Activated CD8-positive, alpha-beta memory T cell treated with anti-CD3 and anti-CD28 coated beads, Interleukin-2, amount 50 U/mL, for 48 hours (primary cell): Measurements from ENCODE around the gene C3orf62.
"Not testable (repeated sequence)": the region's sequence is repeated elsewhere in the genome, so short reads cannot be mapped to it uniquely, and the experiment has no call there.

Experiments used
- DNase-seq: peaks from one replicate; pipeline ENCODE4 v3.0.0-alpha.2; 2020

The C3orf62 gene

DNA sequence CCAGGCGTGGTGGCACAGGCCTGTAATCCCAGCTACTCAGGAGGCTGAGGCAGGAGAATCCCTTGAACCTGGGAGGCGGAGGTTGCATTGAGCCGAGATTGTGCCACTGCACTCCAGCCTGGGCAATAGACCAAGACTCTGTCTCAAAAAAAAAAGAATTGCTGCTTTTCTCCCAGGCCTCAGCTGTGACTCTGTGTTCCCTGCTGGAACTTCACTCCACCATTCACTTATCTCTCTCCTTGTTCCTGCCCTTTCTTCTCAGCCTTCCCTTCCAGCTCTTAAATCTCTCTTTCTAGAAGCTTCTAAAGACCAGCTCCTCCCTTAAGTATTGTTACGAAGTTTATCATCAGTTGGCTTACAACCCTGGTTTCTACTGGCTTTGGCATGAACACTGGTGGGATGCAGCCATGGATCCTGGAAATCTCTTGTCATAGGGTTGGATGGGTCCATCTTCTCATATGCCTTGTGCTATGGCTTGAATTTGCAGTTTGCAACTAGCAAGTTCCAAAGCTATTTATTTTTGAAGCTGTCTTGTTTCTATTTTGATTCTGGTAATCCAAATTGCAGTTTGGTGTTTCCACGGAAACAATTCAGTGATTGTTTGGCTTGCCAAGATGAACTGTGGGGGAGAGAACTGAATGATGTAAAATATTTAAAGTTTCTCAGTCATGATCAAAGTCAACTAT, 10.5 kb downstream of the C3orf62 start:
- DNase-seq = no peak

DNA sequence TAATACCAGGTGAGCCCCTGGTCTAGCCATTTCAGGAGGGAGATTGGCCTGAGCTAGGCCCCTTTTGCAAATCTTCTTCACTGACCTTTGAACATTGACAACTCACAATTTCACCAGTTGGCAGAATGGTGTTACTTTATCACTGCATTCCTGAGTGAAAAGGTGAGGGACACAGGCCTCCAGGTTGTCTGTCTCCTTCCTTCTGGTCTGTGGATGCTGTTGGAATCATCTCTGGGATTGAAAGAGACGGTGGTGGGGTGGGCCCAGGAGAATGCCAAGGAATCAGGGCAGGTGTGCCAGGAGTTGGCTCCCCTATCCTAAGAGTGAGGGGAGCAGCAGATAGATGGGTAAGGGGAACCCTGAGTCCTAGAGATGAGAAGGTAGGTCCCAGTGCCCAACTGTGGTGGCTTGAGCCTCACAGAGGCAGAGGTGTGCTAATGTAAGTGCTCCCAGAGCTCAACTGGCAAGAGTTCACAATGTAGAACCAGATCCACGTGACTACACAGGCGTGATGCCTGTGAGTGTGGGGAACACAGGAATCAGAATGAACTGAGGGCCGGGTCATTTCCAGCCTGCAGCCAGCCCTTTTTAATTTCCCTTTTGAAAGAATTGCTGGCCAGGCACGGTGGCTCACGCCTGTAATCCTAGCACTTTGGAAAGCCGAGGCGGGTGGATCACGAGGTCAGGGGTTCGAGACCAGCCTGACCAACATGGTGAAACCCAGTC, 11.2 kb downstream of the C3orf62 start:
- DNase-seq = no peak

DNA sequence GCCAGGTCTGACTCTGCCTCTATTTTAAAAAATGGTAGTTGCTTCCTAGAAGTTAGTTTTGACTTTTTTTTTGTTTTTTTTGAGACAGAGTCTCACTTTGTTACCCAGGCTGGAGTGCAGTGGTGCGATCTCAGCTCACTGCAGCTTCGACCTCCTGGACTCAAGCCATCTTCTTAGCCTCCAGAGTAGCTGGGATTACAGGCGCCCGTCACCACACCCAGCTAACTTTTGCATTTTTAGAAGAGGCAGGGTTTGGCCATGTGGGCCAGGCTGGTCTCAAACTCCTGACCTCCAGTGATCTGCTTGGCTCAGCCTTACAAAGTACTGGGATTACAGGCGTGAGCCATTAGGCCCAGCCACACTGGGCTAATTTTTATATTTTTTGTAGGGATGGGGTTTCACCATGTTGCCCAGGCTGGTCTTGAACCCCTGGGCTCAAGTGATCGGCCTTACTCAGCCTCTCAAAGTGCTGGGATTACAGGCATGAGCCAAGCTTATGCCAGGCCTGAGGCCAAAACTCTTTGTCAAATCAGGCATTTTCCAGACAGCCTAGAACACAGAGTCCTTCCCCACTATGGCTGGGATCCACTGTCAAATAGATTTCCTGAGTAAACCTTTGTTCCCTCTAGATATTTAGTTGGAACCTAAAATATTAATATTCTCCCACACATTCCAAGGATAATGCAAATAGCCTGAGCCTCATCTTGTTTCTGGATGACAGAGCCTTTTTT, 13.7 kb downstream of the C3orf62 start:
- no peak for DNase-seq

DNA sequence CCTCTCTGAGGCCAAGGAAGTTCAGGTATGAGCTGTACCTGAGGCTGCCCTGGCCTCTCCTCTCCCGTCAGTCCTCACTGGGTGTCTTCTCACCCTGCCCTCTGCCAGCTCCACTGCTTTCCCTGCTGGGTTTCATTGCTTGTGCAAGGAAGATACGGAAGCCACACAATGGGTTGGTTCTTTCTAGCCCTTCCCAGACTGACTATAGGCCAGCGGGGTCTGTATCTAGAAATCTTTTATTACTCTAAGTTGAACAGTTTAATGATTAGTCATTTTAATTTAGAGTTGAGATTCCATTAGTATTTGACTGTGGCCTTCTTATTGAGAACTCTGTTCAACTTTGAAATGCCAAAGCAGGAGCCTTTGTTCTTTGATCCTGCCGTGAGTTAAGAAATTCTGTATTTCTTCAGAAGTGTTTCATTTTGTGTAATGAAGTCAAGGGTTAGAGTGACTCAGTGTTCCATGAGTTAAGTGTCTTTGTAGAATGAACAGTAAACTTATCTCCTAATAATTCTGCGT, 16.2 kb downstream of the C3orf62 start:
- no peak for DNase-seq

DNA sequence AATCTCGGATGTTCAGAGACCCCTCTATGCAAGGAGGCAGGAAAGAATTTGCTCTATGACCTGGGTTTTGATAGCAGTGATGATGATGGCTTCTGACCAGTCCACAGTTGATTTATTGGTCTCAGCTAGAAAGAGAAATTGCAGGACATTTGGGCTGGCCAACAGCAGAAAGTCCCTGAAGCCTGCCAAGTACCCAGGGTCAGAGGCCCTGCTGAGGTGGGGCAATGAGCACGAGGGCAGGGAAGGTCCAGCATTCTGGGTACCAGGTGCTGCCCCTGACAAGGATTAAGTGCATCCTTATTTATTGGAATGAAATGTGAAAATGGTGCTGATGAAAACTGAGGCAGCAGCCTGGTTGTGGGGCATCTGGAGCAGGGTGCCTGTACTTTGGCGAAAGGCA, 19.8 kb downstream of the C3orf62 start:
- DNase-seq = no peak

DNA sequence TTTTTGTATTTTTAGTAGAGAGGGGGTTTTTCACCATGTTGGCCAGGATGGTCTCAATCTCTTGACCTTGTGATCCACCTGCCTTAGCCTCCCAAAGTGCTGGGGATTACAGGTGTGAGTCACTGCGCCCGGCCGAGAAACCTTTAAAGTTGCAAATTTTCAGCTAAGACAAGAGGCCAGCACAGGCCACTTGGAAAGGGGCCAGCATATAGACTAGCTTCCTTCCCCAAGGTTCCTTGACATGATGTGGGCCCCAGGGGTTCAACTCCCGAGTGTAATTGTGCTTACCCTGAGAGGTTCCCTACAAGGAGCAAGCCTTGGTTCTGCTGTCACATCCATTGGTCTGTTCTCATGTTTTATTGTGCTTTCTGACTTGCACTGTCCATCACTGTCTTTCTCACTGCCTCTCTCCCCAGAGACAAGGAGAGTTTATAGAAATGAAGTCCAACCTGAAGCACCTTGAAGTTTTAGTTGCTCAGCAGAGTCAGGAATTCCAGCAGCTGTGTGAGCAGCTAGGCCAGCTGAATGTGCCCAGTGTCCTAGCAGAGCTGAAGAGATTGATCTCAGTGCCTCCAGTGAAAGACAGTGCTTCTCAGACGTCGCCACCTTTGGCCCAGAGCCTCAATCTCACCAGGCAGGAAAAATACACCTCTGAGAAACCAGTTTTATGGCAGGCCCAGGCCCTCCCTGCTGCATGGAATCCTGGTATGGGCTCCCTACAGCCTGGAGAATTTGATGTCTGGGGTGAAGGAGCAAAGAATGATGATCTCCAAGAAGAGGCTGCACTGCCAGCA, 21.1 kb downstream of the C3orf62 start:
- no peak for DNase-seq

DNA sequence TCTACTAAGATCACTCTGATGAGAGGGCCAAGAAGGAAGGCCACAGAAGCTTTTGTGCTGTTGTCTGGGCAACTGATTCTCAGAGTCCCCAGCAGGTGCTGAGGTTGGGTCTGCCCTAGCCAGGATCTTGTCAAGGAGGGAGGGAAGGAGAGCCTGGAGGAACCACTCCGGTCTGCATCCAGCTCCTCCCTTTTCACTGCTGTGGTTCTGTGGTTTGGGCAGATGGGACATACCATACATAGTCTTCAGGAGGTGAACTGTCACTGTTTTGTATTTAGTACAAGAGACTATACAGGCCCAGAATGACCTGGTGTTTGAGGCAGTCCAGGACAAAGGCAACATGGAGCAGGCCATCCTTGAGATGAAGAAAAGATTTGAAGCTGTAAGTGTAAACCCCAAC, 21.9 kb downstream of the C3orf62 start:
- DNase-seq = no peak

DNA sequence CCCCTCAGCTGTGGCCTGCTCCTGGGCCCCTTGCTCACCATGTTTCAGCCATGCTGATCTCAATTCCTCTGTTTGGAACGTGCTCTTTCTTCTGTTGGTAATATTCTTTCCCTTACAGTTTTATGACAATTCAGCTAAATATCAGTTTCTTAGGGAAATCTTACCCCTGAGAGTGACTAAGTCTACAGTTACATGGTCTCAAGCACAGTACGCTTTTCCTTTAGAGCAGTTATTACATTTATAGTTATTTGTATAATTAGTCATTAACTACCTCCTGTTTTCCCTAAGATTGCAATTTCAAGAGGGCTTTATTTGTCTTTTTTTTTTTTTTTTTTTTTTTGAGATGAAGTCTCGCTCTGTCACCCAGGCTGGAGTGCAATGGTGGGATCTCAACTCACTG, 23.5 kb downstream of the C3orf62 start:
- DNase-seq = no peak

DNA sequence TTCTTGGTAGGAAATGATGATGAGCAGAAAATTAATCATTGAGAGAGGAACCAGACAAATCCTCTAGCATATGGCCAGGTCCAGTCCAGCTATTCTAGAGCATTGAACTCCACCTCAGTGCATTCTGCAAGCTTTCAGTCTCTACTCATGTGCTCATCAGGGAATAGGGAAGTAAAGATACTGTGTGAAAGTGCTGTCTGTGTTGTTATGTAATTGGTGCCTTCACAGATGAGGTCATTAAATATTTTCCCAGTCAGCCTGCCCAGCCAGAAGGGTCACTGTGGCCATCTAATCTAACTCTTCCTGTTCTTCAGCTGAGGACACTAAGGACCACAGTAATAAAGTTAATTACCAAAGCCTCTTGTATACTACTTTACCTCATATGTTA, 28.2 kb downstream of the C3orf62 start:
- DNase-seq = no peak

DNA sequence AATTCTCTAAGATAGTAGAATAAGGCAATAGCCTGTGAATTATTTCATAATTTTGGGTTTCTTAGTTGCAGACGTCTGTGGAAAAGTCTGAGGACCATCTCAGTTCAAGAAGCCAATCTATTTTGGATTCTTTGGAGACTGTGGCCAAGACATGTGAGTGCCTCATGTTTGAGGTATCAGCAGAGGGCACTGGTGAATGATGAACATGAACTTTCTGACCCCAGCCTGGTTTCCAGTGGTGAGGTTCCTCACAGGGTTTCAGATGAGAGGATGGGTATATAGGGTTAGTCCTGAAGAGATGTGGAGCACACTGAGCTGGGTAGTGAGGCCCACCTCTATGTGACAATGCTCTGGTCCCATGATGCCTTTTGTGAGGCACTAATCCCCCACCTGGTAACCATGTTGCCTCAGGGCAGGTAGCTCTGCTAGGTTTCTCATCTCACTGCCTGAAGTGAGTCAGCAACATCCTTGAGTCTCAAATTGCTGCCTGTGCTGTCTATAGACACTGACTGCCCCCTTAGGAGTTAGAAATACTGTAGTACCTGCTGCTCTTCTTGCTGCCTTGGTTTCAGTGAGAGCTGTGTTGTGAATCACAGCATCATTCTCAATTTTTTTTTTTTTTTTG, 32.3 kb downstream of the C3orf62 start:
- no peak for DNase-seq

DNA sequence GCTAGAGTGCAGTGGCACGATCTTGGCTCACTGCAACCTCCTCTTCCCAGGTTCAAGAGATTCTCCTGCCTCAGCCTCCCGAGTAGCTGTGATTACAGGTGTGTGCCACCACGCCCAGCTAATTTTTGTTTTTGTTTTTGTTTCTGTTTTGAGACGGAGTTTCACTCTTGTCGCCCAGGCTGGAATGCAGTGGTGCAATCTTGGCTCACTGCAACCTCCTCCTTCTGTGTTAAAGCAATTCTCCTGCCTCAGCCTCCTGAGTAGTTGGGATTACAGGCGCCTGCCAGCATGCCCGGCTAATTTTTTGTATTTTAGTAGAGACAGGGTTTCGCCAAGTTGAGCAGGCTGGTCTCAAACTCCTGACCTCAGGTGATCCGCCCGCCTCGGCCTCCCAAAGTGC, 36.9 kb downstream of the C3orf62 start:
- DNase-seq = not testable (repeated sequence)

DNA sequence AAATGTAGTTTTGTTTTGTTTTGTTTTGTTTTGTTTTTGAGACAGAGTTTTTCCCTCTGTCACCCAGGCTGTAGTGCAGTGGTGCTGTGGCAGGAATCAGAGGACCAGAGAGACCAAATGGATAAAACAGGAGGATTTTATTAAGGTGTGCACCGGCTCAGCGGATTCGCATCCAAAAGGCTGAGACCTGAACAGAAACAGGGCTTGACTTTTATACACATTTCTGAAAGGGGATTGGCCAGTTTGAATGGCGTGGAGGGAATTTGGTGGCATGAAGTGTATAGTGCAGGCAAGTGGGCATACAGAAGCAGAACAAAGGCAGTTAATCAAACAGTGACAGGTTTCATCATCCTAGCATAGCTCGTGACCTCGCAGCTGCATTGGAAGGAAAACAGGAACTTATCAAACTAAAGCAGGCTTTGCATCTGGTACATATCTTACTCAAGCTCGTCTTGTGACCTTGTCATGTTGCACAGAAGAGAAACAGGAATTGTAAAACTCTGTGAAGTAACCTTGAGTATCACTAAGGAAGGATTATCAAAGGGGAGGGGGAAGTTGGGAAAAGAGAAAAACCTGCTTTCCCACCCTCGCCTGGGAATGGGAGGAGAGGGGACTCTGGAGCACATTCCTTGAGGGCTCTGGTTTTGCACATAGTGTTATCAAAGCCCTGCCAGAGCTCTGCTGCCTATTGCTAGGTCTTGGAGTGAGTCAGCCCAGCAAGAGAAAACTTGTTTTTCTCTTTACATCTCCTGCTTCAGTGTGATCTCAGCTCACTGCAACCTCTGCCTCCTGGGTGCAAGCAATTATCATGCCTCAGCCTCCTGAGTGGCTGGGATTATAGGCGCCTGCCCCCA, 38.5 kb downstream of the C3orf62 start:
- DNase-seq = no peak

DNA sequence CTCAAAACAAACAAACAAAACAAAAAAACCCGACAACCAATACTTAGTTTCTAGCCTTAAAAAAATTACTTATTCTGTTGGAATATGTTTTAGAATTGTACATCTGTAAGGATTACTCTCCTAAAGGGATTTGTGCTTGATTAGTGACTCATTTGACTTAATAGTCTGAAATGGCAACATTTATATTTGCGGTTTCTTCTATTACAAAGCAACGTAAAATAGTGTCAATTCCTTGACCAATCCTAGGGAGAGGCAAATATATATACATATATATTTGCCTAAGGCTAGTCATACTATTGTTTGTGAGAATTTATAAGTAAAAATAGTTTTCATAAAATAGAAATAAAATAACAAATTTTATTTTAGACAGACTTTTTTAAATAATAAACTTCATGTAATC, 39.7 kb downstream of the C3orf62 start:
- DNase-seq = no peak

DNA sequence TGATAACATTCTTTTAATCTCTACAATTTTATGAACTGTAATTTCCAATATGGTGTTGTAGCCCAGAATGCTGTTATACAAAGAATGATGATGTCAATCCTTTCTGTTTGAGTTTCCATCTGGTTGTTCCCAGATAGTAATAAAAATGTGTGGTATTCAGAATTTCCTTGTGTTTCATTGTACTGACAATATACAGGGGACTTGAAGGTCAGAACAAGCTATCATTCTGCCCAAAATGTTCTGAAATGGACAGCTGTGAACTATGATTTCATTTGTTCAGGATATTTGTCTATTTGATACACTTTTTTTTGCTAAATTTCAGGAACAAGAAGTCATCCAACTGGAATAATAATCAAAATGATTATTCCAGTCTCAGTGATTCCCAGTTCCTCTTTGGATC, 40.8 kb downstream of the C3orf62 start:
- no peak for DNase-seq

DNA sequence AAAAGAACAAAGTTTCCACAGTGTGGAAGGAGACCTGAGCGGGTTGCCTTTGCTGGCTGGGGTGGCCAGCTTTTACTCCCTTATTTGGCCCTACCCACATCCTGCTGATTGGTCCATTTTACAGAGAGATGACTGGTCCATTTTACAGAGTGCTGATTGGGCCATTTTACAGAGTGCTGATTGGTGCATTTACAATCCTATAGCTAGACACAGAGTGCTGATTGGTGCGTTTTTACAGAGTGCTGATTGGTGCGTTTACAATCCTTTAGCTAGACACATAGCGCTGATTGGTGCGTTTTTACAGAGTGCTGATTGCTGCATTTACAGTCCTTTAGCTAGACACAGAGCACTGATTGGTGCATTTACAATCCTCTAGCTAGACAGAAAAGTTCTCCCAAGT, 48.2 kb downstream of the C3orf62 start:
- not testable (repeated sequence) for DNase-seq

DNA sequence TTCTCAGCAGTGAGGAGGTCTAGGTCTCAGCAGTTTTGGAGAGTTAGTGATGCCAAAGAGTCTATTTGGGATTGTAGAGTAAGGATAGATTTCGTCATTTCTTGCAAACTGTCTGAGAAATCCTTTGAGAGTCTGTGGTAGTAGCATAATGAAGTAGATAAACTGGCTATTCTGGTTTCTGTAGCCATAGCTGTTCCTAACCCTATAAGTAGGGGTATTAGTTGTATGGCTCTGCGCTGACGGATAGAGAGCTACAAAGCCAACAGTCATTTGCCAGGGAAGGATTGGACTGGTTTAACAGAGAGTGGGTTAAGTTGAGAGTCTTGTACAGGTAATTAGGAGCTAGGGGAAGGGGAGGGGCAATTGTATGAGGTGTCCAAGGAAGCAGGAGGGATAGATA, 55.0 kb downstream of the C3orf62 start:
- DNase-seq = no peak

DNA sequence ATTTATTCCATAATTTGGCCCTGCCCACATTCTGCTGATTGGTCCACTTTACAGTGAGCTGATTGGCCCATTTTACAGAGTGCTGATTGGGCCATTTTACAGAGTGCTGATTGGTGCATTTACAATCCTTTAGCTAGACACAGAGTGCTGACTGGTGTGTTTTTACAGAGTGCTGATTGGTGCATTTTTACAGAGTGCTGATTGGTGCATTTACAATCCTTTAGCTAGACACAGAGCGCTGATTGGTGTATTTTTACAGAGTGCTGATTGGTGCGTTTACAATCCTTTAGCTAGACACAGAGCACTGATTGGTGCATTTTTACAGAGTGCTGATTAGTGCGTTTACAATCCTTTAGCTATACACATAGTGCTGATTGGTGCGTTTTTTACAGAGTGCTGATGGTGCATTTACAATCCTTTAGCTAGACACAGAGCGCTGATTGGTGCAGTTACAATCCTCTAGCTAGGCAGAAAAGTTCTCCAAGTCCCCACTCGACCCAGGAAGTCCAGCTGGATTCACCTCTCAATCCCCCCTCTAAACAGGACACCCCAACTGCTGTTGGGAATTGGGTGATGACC, 56.0 kb downstream of the C3orf62 start:
- not testable (repeated sequence) for DNase-seq

DNA sequence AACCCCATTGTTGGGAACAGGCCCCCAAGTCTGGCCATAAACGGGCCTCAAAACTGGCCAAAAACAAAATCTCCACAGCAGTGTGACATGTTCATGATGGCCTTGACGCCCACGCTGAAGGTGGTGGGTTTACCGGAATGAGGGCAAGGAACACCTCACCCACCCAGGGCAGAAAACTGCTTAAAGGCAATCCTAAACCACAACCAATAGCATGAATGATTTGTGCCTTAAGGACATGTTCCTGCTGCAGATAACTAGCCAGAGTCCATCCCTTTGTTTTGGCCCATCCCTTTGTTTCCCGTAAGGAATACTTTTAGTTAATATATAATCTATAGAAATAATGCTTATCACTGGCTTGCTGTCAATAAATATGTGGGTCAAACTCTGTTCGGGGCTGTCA, 57.9 kb downstream of the C3orf62 start:
- DNase-seq = no peak
